ENCODE measurements around the gene CLEC17A.
"Not testable (repeated sequence)": the region's sequence is repeated elsewhere in the genome, so short reads cannot be mapped to it uniquely, and the experiment has no call there.

DNA sequence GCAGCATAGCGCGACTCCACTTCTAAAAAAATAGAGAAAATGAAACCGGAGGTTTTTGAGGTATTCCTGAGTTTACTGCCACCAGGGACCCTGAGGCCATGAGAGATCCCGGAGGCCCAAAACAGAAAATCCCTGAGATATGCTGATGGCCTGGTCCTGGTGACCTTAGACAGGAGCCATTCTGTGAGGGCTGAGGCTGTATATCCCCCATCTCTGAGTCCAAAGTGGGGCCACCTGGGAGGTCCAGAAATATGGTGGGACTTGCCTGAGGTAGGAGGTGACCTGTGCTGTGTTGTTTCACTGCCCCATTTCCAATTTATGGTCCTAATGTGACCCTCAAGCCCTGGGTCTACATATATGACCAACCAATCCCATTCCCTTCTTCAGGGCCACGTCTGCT, 1.5 kb downstream of the CLEC17A start:
- not testable (repeated sequence) for TF ChIP-seq SUZ12 (IDR thresholded peaks at IDR 0.05; ENCODE audit: extremely low read depth, insufficient read depth, insufficient read length); YY1 (IDR thresholded peaks at IDR 0.05; ENCODE audit: insufficient read depth, insufficient read length)
